Stimulated activated CD4-positive, alpha-beta T cell treated with anti-CD3 and anti-CD28 coated beads, Interleukin-4, amount 100 ng/mL, for 24 hours (primary cell): Measurements from ENCODE around the gene KRTAP5-1.
"Not testable (repeated sequence)": the region's sequence is repeated elsewhere in the genome, so short reads cannot be mapped to it uniquely, and the experiment has no call there.

Source experiments
- DNase-seq: peaks from one replicate; pipeline ENCODE4 v3.0.0-alpha.2; 2020

Gene KRTAP5-1

GRCh38 chr11:1584661-1585370 is at the start of gene KRTAP5-1:
Gene KRTAP5-1 (minus strand): TSS chr11:1585283. CDS start chr11:1585249, 34 bp downstream.
- DNase-seq: not testable (repeated sequence)

- no peak for DNase-seq
These were observed 48.8 kb upstream of the KRTAP5-1 start for GRCh38 chr11:1633864-1634263.

GRCh38 chr11:1632053-1632714 is 47.1 kb upstream of the KRTAP5-1 start:
- no peak for DNase-seq

GRCh38 chr11:1631066-1631568 is 46.0 kb upstream of the KRTAP5-1 start:
- DNase-seq: no peak

GRCh38 chr11:1630271-1630670 is 45.2 kb upstream of the KRTAP5-1 start:
- DNase-seq: no peak

GRCh38 chr11:1629326-1630185 is 44.5 kb upstream of the KRTAP5-1 start, which contains the start of gene KRTAP5-5:
Gene KRTAP5-5 (plus strand): TSS chr11:1629775. CDS start chr11:1629841, 66 bp downstream.
- DNase-seq: no peak

GRCh38 chr11:1628506-1629325 is 43.6 kb upstream of the KRTAP5-1 start:
- DNase-seq: peak; percentile 61

GRCh38 chr11:1625541-1625940 is 40.5 kb upstream of the KRTAP5-1 start:
- no peak for DNase-seq

- DNase-seq: no peak
These were observed 39.5 kb upstream of the KRTAP5-1 start for GRCh38 chr11:1624621-1625020.

GRCh38 chr11:1623716-1624115 is 38.6 kb upstream of the KRTAP5-1 start:
- DNase-seq: no peak

GRCh38 chr11:1622086-1622485 is 37.0 kb upstream of the KRTAP5-1 start, which contains the start of gene KRTAP5-4:
Gene KRTAP5-4 (minus strand): TSS chr11:1622138. CDS start chr11:1622093, 45 bp downstream.
- no peak for DNase-seq

GRCh38 chr11:1619449-1619848 is 34.4 kb upstream of the KRTAP5-1 start:
- DNase-seq: peak; percentile 19

- no peak for DNase-seq
These were observed 33.1 kb upstream of the KRTAP5-1 start for GRCh38 chr11:1618231-1618630.

GRCh38 chr11:1608363-1608762 is 23.3 kb upstream of the KRTAP5-1 start, which contains the start of gene KRTAP5-3:
Gene KRTAP5-3 (minus strand): TSS chr11:1608463. CDS start chr11:1608385, 78 bp downstream.
- no peak for DNase-seq

- not testable (repeated sequence) for DNase-seq
These were observed 22.8 kb upstream of the KRTAP5-1 start for GRCh38 chr11:1607901-1608300.

GRCh38 chr11:1607156-1607845 is 22.2 kb upstream of the KRTAP5-1 start:
- DNase-seq: not testable (repeated sequence)

- peak; percentile 19 for DNase-seq
These were observed 20.8 kb upstream of the KRTAP5-1 start for GRCh38 chr11:1605923-1606322.

- DNase-seq: no peak
These were observed 19.6 kb upstream of the KRTAP5-1 start for GRCh38 chr11:1604711-1605110.

- no peak for DNase-seq
These were observed 19.1 kb upstream of the KRTAP5-1 start for GRCh38 chr11:1604181-1604580.

- DNase-seq: no peak
These were observed 18.5 kb upstream of the KRTAP5-1 start for GRCh38 chr11:1603629-1604028.

- not testable (repeated sequence) for DNase-seq
These were observed 16.6 kb upstream of the KRTAP5-1 start for GRCh38 chr11:1601663-1602062.
